RWPE2 (cell line): ENCODE data around the gene CDH4.
"Not testable (repeated sequence)": the region's sequence is repeated elsewhere in the genome, so short reads cannot be mapped to it uniquely, and the experiment has no call there.

ENCODE experiments used
- ATAC-seq: fragments of 200-7000 bp; cut with Tn5 transposase; 3 replicates; pipeline ENCODE4 v1.9.1; 2021; ENCODE audit warnings: low read depth
- DNase-seq: peaks from one replicate; pipeline ENCODE4 v3.0.0-alpha.2; 2020; ENCODE audit warnings: low spot score
- H3K27ac ChIP-seq: fragments of 450-650 bp; 2 replicates; pipeline ENCODE4 v1.5.1; 2017; ENCODE audit warnings: mild to moderate bottlenecking; ENCODE audit not compliant: poor library complexity, severe bottlenecking
- H3K27me3 ChIP-seq: fragments of 250-450 bp; sonication (Bioruptor Pico); 2 replicates; pipeline ENCODE4 v1.5.1; 2021; ENCODE audit warnings: mild to moderate bottlenecking, moderate library complexity; ENCODE audit not compliant: insufficient read depth, poor library complexity, severe bottlenecking
- H3K36me3 ChIP-seq: fragments of 250-450 bp; sonication (Bioruptor Pico); 2 replicates; pipeline ENCODE4 v1.5.1; 2020; ENCODE audit warnings: low read depth, mild to moderate bottlenecking, moderate library complexity
- H3K4me1 ChIP-seq: fragments of 250-450 bp; sonication (Bioruptor Pico); 2 replicates; pipeline ENCODE4 v1.5.1; 2021; ENCODE audit warnings: mild to moderate bottlenecking, moderate library complexity; ENCODE audit not compliant: insufficient read depth, poor library complexity, severe bottlenecking
- H3K4me3 ChIP-seq: fragments of 250-450 bp; sonication (Bioruptor Pico); 2 replicates; pipeline ENCODE4 v1.5.1; 2021; ENCODE audit warnings: mild to moderate bottlenecking, moderate library complexity; ENCODE audit not compliant: severe bottlenecking
- H3K9me3 ChIP-seq: fragments of 250-450 bp; sonication (Bioruptor Pico); 2 replicates; pipeline ENCODE4 v1.5.1; 2021; ENCODE audit warnings: mild to moderate bottlenecking, moderate library complexity; ENCODE audit not compliant: severe bottlenecking
- TF ChIP-seq, protein P1 (sequence below): fragments of 450-650 bp; IDR thresholded peaks from one replicate; pipeline ENCODE4 v1.5.1; 2017; ENCODE audit warnings: mild to moderate bottlenecking, moderate library complexity; ENCODE audit not compliant: poor library complexity, severe bottlenecking

CDH4 gene

DNA sequence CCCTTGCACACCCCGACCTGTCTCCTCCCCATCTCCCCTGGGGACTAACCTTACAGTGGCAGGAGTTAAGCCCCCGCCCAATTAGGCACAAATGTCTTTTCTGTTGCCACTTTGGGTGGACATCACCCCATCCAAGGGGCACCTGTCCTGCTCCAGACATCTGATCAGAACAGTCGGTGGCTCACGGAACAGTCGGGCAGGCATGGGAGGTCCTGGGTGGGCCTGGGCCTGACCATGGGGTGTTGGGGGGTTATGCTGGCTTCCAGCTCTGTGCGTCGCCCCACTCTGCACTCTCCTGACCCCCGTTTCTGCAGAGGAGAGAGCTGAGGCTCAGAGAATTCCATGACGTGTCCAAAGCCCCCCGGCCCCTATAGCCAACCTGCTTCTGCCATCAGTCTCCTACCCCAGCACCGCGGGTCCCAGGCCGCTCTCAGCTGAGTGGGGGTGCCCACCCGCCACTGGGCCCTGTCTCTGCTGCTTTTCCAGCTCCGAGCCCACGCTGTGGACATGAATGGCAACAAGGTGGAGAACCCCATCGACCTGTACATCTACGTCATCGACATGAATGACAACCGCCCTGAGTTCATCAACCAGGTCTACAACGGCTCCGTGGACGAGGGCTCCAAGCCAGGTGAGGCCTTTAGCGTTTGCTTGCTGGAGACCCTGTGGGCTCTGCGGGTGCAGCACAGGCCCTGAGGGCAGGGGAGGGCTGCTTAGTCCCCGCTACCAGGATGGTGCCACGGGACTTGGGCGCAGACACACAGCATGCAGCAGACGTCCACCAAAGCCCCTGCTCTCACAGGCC is 600.4 kb downstream of the CDH4 start:
- Histone ChIP-seq H3K27ac (no peak overlapping the region), H3K27me3 (no peaks in the 10 kb centered on the region), H3K9me3 (no peaks in the 10 kb centered on the region), H3K4me1 (no peaks in the 10 kb centered on the region), H3K36me3 (no peaks in the 10 kb centered on the region; the same call in 1 of the 2 replicates), H3K4me3 (no peak overlapping the region)
- DNase-seq (no peak), ATAC-seq (no peak)
- TF ChIP-seq, protein P1, sequence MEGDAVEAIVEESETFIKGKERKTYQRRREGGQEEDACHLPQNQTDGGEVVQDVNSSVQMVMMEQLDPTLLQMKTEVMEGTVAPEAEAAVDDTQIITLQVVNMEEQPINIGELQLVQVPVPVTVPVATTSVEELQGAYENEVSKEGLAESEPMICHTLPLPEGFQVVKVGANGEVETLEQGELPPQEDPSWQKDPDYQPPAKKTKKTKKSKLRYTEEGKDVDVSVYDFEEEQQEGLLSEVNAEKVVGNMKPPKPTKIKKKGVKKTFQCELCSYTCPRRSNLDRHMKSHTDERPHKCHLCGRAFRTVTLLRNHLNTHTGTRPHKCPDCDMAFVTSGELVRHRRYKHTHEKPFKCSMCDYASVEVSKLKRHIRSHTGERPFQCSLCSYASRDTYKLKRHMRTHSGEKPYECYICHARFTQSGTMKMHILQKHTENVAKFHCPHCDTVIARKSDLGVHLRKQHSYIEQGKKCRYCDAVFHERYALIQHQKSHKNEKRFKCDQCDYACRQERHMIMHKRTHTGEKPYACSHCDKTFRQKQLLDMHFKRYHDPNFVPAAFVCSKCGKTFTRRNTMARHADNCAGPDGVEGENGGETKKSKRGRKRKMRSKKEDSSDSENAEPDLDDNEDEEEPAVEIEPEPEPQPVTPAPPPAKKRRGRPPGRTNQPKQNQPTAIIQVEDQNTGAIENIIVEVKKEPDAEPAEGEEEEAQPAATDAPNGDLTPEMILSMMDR, result no peak

DNA sequence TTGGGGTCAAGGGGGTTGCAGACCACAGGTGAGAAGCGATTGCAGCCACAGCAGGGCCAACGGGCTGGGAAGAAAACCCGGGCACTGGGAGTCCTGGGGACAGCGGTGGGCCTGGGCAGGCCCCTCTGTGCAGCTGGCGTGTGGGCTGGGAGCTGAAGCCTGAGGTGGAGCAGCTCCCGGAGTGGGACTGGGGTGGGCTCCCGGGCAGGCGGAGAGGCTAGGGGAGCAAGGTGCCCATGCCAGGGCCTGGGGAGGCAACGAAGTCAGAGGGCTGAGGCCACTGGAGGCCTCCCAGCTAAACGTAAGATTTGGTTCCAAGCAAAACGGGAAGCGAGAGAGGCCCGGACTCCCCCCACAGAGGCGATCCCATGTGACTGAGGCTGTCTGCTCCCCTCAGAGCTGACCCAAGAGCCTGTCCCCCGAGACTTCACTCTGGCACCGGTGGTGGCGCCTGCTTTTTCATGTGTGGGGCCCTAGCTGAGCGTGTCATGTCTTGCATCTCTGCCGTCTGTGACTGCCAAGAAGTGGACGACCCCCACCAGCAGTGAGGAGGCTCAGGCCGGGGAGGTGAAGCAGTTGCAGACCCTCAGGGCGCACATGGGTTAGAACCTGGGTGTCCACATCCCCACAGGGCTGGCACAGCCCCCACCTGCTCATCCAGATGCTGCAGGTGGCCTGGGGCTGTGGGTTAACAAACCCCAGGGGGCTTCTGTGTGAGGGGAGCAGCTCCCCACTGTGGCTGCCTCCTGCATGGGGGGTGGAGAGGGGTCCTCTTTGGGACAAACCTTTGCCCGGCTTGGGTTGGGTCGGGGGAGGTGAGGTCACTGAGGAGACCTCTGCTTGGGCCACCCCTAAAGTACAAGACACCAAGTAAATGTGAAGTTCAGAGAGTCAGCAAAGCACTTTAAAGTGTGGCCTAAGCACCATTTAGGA is 601.3 kb downstream of the CDH4 start:
- Histone ChIP-seq H3K9me3 (no peaks in the 10 kb centered on the region), H3K27ac (no peak overlapping the region), H3K4me3 (no peak overlapping the region), H3K27me3 (no peaks in the 10 kb centered on the region), H3K4me1 (no peaks in the 10 kb centered on the region), H3K36me3 (no peaks in the 10 kb centered on the region)
- TF ChIP-seq, protein P1, result no peak
- ATAC-seq (no peak), DNase-seq (no peak)

GRCh38 chr20:61854538-61854937 is 602.5 kb downstream of the CDH4 start:
- H3K36me3 ChIP-seq, H3K27me3 ChIP-seq, ATAC-seq, H3K9me3 ChIP-seq, DNase-seq, H3K27ac ChIP-seq, H3K4me3 ChIP-seq, H3K4me1 ChIP-seq: not testable (repeated sequence)

DNA sequence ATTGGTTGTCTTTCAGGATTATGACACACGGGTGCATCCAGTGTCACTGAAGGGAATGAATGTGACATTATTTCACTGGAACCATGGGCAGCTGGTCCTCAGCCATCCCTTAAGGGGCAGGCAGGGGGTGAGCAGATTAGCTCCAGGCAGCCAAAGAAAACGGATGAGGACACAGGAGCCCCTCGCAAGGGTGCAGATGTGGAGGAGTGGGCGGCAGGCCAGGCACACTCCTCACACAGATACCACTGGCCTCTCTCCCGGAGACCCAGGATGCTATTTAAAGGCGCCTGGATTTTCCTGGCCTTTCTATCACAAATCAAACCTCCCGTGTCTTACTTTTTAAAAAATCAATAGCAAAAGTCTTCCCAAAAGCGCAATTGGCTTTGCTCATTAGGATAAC is 603.2 kb downstream of the CDH4 start:
- Histone ChIP-seq H3K27ac (no peak overlapping the region), H3K27me3 (no peaks in the 10 kb centered on the region), H3K36me3 (no peaks in the 10 kb centered on the region), H3K9me3 (no peaks in the 10 kb centered on the region), H3K4me3 (no peak overlapping the region), H3K4me1 (no peaks in the 10 kb centered on the region)
- no peak for DNase-seq
- ATAC-seq, result no peak
- TF ChIP-seq, protein P1, result no peak

- H3K9me3 ChIP-seq, result no peaks in the 10 kb centered on the region
- no peak overlapping the region for H3K27ac ChIP-seq
- no peak overlapping the region for H3K4me3 ChIP-seq
- H3K4me1 ChIP-seq, result no peaks in the 10 kb centered on the region
- no peaks in the 10 kb centered on the region for H3K36me3 ChIP-seq
- DNase-seq (no peak), ATAC-seq (no peak)
- H3K27me3 ChIP-seq, result no peaks in the 10 kb centered on the region
- TF ChIP-seq, protein P1, result no peak
Measured at GRCh38 chr20:61856626-61857413, 604.8 kb downstream of the CDH4 start.
